DND-41 (cell line): ENCODE data around the gene TNIK.

Experiments used
- CTCF ChIP-seq: IDR thresholded peaks from 2 replicates; pipeline ENCODE4 v1.5.1; 2012; ENCODE audit warnings: borderline replicate concordance, low read length, moderate library complexity, mild to moderate bottlenecking; ENCODE audit not compliant: poor library complexity, severe bottlenecking; ENCODE audit errors: extremely low read depth
- EZH2 ChIP-seq: IDR thresholded peaks from 3 replicates; pipeline ENCODE4 v1.6.1; 2012; ENCODE audit warnings: borderline replicate concordance, low read depth, mild to moderate bottlenecking, moderate library complexity, low read length, inconsistent platforms; ENCODE audit not compliant: severe bottlenecking

GRCh38 chr3:171092467-171092911, 367.7 kb downstream of the TNIK start:
- TF ChIP-seq CTCF (no peak), EZH2 (no peak)
